Prostate gland (tissue), 2 donors: ENCODE results near the gene PLA2G2C.

Experiments used
- CTCF ChIP-seq, 4 experiments: fragments of 200-600 bp in 2 of 4; fragments of 450-650 bp in 2 of 4; sonication (generic) in 2 of 4; IDR thresholded peaks; 1 replicate in 3 of 4; 2 replicates in 1 of 4; pipeline ENCODE4 v1.5.1; 2016 to 2019; ENCODE audit warnings: antibody characterized with exemption in 4 of 4, mild to moderate bottlenecking in 2 of 4, moderate library complexity in 2 of 4
- POLR2A ChIP-seq: fragments of 450-650 bp; IDR thresholded peaks from one replicate; pipeline ENCODE4 v1.6.1; 2016; ENCODE audit warnings: antibody characterized with exemption, mild to moderate bottlenecking

- TF ChIP-seq POLR2A (no peak), CTCF (IDR thresholded peaks at IDR 0.05) (no peak)
Measured at GRCh38 chr1:20199403-20199802, 13.1 kb upstream of the PLA2G2C start.
